ENCODE data around the gene VCX3B. TPM values are rescaled to one million over a fixed set of nuclear protein-coding genes. Genes with fewer than 3 reads are reported as not detected.

VCX3B gene
- total and polyA plus RNA-seq, 12 donors, result 0.10 to 0.42 (median 0.20) TPM; not detected in 9

DNA sequence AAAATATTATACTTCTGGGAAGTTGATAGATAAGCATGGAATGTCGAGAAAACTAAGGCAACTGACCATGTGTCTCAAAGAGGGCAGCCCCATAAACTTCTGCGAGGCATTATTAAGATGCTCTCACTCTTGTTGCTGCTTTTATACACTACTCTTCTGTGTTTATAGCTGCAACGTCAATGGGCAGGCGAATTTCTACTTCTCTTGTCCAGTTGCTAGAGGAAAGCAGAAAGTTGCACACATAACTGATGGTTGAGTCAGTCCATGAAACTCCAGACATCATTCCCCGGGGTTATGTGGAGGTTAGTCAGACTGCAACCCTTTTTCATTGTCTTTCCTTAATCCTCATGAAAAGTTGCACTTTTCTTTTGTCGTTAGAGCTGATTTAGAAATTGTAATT is 39.8 kb downstream of the VCX3B start:
- DNase-seq, result no peak
- peak in 3 of 8 donors; percentile 24 to 50 (median 29) for ATAC-seq
- H3K9me3 ChIP-seq, result no peaks in the 10 kb centered on the region
- H3K4me1 ChIP-seq, result no peaks in the 10 kb centered on the region
- H3K36me3 ChIP-seq, result no peaks in the 10 kb centered on the region
- TF ChIP-seq, protein P1, sequence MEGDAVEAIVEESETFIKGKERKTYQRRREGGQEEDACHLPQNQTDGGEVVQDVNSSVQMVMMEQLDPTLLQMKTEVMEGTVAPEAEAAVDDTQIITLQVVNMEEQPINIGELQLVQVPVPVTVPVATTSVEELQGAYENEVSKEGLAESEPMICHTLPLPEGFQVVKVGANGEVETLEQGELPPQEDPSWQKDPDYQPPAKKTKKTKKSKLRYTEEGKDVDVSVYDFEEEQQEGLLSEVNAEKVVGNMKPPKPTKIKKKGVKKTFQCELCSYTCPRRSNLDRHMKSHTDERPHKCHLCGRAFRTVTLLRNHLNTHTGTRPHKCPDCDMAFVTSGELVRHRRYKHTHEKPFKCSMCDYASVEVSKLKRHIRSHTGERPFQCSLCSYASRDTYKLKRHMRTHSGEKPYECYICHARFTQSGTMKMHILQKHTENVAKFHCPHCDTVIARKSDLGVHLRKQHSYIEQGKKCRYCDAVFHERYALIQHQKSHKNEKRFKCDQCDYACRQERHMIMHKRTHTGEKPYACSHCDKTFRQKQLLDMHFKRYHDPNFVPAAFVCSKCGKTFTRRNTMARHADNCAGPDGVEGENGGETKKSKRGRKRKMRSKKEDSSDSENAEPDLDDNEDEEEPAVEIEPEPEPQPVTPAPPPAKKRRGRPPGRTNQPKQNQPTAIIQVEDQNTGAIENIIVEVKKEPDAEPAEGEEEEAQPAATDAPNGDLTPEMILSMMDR (IDR thresholded peaks at IDR 0.05), result no peak
- intact Hi-C loops (cut with DNase I), result no loop called here
- no peak overlapping the region for H3K4me3 ChIP-seq
- H3K27ac ChIP-seq, result peak overlapping the region in 1 of 10 donors; percentile 19
- 58% methylated on average over 6 of the region's 6 CpGs for WGBS, 2 donors
- H3K27me3 ChIP-seq, result no peaks in the 10 kb centered on the region

All from heart right ventricle (tissue), 16 donors.